HEK293 (cell line): ENCODE measurements around the gene TLE5.

Experiments
- KLF16 ChIP-seq: fragments of 450-650 bp; formaldehyde crosslinking; IDR thresholded peaks from 2 replicates; pipeline ENCODE4 v1.5.1; 2017; ENCODE audit warnings: missing biosample characterization, missing genetic modification characterization
- KLF9 ChIP-seq: fragments of 450-650 bp; formaldehyde crosslinking; IDR thresholded peaks from 2 replicates; pipeline ENCODE4 v1.5.1; 2016; ENCODE audit warnings: missing biosample characterization, missing genetic modification characterization, low read depth
- TRIM28 ChIP-seq: IDR thresholded peaks from 2 replicates; pipeline ENCODE4 v1.6.1; 2011; ENCODE audit warnings: low read length, control low read depth, borderline replicate concordance
- YY1 ChIP-seq: fragments of 450-650 bp; formaldehyde crosslinking; IDR thresholded peaks from 2 replicates; pipeline ENCODE4 v1.5.1; 2018; ENCODE audit warnings: missing biosample characterization, missing genetic modification characterization
- ZBTB1 ChIP-seq: fragments of 450-650 bp; formaldehyde crosslinking; IDR thresholded peaks from 2 replicates; pipeline ENCODE4 v1.5.1; 2016; ENCODE audit warnings: missing biosample characterization, missing genetic modification characterization
- ZBTB20 ChIP-seq: fragments of 450-650 bp; formaldehyde crosslinking; IDR thresholded peaks from 2 replicates; pipeline ENCODE4 v1.5.1; 2016; ENCODE audit warnings: missing biosample characterization, missing genetic modification characterization
- ZFP41 ChIP-seq: fragments of 450-650 bp; formaldehyde crosslinking; IDR thresholded peaks from 2 replicates; pipeline ENCODE4 v1.5.1; 2016; ENCODE audit warnings: missing biosample characterization, missing genetic modification characterization, borderline replicate concordance
- ZFP69B ChIP-seq: fragments of 450-650 bp; formaldehyde crosslinking; IDR thresholded peaks from 2 replicates; pipeline ENCODE4 v1.5.1; 2016; ENCODE audit warnings: missing biosample characterization, missing genetic modification characterization
- ZIC2 ChIP-seq: fragments of 450-650 bp; formaldehyde crosslinking; IDR thresholded peaks from 2 replicates; pipeline ENCODE4 v1.5.1; 2016; ENCODE audit warnings: missing biosample characterization, missing genetic modification characterization
- ZNF112 ChIP-seq: fragments of 450-650 bp; formaldehyde crosslinking; IDR thresholded peaks from 2 replicates; pipeline ENCODE4 v1.5.0; 2017; ENCODE audit warnings: missing biosample characterization, missing genetic modification characterization
- ZNF121 ChIP-seq: fragments of 450-650 bp; formaldehyde crosslinking; IDR thresholded peaks from 2 replicates; pipeline ENCODE4 v1.5.1; 2016; ENCODE audit warnings: missing biosample characterization, missing genetic modification characterization
- ZNF132 ChIP-seq: fragments of 450-650 bp; formaldehyde crosslinking; IDR thresholded peaks from 2 replicates; pipeline ENCODE4 v1.5.1; 2017; ENCODE audit warnings: missing biosample characterization, missing genetic modification characterization, borderline replicate concordance
- ZNF157 ChIP-seq: fragments of 450-650 bp; formaldehyde crosslinking; IDR thresholded peaks from 2 replicates; pipeline ENCODE4 v1.5.1; 2016; ENCODE audit warnings: missing biosample characterization, missing genetic modification characterization
- ZNF24 ChIP-seq: fragments of 450-650 bp; formaldehyde crosslinking; IDR thresholded peaks from 2 replicates; pipeline ENCODE4 v1.5.1; 2016; ENCODE audit warnings: missing biosample characterization, missing genetic modification characterization
- ZNF404 ChIP-seq: fragments of 450-650 bp; formaldehyde crosslinking; IDR thresholded peaks from 2 replicates; pipeline ENCODE4 v1.5.1; 2017; ENCODE audit warnings: missing biosample characterization, missing genetic modification characterization
- ZNF416 ChIP-seq: fragments of 450-650 bp; formaldehyde crosslinking; IDR thresholded peaks from 2 replicates; pipeline ENCODE4 v1.5.1; 2016; ENCODE audit warnings: missing biosample characterization, missing genetic modification characterization
- ZNF600 ChIP-seq: fragments of 450-650 bp; formaldehyde crosslinking; IDR thresholded peaks from 2 replicates; pipeline ENCODE4 v1.5.1; 2016; ENCODE audit warnings: missing biosample characterization, missing genetic modification characterization
- ZNF610 ChIP-seq: fragments of 450-650 bp; formaldehyde crosslinking; IDR thresholded peaks from 2 replicates; pipeline ENCODE4 v1.5.1; 2016; ENCODE audit warnings: missing biosample characterization, missing genetic modification characterization, borderline replicate concordance
- ZNF654 ChIP-seq: fragments of 450-650 bp; formaldehyde crosslinking; IDR thresholded peaks from 2 replicates; pipeline ENCODE4 v1.5.1; 2016; ENCODE audit warnings: low read depth, missing biosample characterization, missing genetic modification characterization
- ZNF830 ChIP-seq: fragments of 450-650 bp; IDR thresholded peaks from 2 replicates; pipeline ENCODE4 v1.5.0; 2018; ENCODE audit warnings: missing biosample characterization, missing genetic modification characterization, low read depth, mild to moderate bottlenecking, moderate library complexity
- ZNF837 ChIP-seq: fragments of 450-650 bp; formaldehyde crosslinking; IDR thresholded peaks from 2 replicates; pipeline ENCODE4 v1.5.1; 2016; ENCODE audit warnings: missing biosample characterization, missing genetic modification characterization
- TF ChIP-seq, protein P1 (sequence below): fragments of 450-650 bp; formaldehyde crosslinking; IDR thresholded peaks from 2 replicates; pipeline ENCODE4 v1.5.1; 2016; ENCODE audit warnings: missing biosample characterization, missing genetic modification characterization, borderline replicate concordance
- TF ChIP-seq, protein P2 (sequence below): fragments of 450-650 bp; formaldehyde crosslinking; IDR thresholded peaks from 2 replicates; pipeline ENCODE4 v1.5.1; 2016; ENCODE audit warnings: missing biosample characterization, missing genetic modification characterization
- TF ChIP-seq, protein P3 (sequence below): fragments of 450-650 bp; formaldehyde crosslinking; IDR thresholded peaks from 2 replicates; pipeline ENCODE4 v1.5.1; 2017; ENCODE audit warnings: missing biosample characterization, missing genetic modification characterization
- TF ChIP-seq, protein P4 (sequence below): fragments of 450-650 bp; formaldehyde crosslinking; IDR thresholded peaks from 2 replicates; pipeline ENCODE4 v1.5.1; 2016; ENCODE audit warnings: missing biosample characterization, missing genetic modification characterization
- TF ChIP-seq, protein P5 (sequence below): fragments of 450-650 bp; formaldehyde crosslinking; IDR thresholded peaks from 2 replicates; pipeline ENCODE4 v1.5.1; 2016; ENCODE audit warnings: missing biosample characterization, missing genetic modification characterization

Gene TLE5

DNA sequence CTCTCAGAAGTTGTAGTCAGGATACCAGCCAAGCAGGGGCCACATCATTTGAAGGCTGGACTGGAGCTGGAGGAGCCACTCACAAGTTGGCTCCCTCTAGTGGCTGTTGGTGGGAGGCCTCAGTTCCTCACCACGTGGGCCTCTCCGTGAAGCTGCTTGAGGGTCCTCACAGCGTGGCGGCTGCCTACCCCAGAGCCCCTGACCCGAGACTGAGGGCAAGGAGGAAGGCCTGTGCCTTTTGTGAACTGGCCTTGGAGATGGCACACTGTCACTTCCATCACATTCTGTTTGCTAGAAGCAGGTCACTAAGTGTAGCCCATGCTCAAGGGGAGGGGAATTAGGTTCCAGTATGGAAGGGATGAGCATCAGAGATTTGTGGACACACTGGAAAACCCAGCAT is 46.5 kb upstream of the TLE5 start (continued):
- TF ChIP-seq YY1 (tag by site-specific recombination) (no peak), ZNF121 (tag by site-specific recombination) (no peak), ZNF404 (tag by site-specific recombination) (no peak), ZNF132 (tag by site-specific recombination) (no peak), ZBTB20 (tag by site-specific recombination) (no peak), ZNF112 (no peak), ZNF610 (0 out of 2 replicates have a peak, but pooled peaks have one; percentile 34), ZNF837 (tag by site-specific recombination) (no peak), ZNF416 (tag by site-specific recombination) (no peak), ZNF24 (tag by site-specific recombination) (no peak), ZNF157 (tag by site-specific recombination) (no peak), TRIM28 (no peak), KLF16 (tag by site-specific recombination) (no peak), ZBTB1 (no peak), ZFP69B (tag by site-specific recombination) (no peak), ZNF830 (tag by site-specific recombination) (no peak), ZFP41 (no peak), ZNF654 (tag by site-specific recombination) (peak; percentile 30), ZNF600 (tag by site-specific recombination) (peak; percentile 53; the same call in 1 of the 2 replicates), ZIC2 (tag by site-specific recombination) (no peak), KLF9 (tag by site-specific recombination) (no peak)
- TF ChIP-seq, protein P1, sequence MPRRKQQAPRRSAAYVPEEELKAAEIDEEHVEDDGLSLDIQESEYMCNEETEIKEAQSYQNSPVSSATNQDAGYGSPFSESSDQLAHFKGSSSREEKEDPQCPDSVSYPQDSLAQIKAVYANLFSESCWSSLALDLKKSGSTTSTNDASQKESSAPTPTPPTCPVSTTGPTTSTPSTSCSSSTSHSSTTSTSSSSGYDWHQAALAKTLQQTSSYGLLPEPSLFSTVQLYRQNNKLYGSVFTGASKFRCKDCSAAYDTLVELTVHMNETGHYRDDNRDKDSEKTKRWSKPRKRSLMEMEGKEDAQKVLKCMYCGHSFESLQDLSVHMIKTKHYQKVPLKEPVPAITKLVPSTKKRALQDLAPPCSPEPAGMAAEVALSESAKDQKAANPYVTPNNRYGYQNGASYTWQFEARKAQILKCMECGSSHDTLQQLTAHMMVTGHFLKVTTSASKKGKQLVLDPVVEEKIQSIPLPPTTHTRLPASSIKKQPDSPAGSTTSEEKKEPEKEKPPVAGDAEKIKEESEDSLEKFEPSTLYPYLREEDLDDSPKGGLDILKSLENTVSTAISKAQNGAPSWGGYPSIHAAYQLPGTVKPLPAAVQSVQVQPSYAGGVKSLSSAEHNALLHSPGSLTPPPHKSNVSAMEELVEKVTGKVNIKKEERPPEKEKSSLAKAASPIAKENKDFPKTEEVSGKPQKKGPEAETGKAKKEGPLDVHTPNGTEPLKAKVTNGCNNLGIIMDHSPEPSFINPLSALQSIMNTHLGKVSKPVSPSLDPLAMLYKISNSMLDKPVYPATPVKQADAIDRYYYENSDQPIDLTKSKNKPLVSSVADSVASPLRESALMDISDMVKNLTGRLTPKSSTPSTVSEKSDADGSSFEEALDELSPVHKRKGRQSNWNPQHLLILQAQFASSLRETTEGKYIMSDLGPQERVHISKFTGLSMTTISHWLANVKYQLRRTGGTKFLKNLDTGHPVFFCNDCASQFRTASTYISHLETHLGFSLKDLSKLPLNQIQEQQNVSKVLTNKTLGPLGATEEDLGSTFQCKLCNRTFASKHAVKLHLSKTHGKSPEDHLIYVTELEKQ (tag by site-specific recombination), result no peak
- TF ChIP-seq, protein P2, sequence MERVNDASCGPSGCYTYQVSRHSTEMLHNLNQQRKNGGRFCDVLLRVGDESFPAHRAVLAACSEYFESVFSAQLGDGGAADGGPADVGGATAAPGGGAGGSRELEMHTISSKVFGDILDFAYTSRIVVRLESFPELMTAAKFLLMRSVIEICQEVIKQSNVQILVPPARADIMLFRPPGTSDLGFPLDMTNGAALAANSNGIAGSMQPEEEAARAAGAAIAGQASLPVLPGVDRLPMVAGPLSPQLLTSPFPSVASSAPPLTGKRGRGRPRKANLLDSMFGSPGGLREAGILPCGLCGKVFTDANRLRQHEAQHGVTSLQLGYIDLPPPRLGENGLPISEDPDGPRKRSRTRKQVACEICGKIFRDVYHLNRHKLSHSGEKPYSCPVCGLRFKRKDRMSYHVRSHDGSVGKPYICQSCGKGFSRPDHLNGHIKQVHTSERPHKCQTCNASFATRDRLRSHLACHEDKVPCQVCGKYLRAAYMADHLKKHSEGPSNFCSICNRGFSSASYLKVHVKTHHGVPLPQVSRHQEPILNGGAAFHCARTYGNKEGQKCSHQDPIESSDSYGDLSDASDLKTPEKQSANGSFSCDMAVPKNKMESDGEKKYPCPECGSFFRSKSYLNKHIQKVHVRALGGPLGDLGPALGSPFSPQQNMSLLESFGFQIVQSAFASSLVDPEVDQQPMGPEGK (tag by site-specific recombination), result no peak
- TF ChIP-seq, protein P3, sequence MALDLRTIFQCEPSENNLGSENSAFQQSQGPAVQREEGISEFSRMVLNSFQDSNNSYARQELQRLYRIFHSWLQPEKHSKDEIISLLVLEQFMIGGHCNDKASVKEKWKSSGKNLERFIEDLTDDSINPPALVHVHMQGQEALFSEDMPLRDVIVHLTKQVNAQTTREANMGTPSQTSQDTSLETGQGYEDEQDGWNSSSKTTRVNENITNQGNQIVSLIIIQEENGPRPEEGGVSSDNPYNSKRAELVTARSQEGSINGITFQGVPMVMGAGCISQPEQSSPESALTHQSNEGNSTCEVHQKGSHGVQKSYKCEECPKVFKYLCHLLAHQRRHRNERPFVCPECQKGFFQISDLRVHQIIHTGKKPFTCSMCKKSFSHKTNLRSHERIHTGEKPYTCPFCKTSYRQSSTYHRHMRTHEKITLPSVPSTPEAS (tag by site-specific recombination), result no peak
- TF ChIP-seq, protein P4, sequence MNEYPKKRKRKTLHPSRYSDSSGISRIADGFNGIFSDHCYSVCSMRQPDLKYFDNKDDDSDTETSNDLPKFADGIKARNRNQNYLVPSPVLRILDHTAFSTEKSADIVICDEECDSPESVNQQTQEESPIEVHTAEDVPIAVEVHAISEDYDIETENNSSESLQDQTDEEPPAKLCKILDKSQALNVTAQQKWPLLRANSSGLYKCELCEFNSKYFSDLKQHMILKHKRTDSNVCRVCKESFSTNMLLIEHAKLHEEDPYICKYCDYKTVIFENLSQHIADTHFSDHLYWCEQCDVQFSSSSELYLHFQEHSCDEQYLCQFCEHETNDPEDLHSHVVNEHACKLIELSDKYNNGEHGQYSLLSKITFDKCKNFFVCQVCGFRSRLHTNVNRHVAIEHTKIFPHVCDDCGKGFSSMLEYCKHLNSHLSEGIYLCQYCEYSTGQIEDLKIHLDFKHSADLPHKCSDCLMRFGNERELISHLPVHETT (tag by site-specific recombination), result no peak
- TF ChIP-seq, protein P5, sequence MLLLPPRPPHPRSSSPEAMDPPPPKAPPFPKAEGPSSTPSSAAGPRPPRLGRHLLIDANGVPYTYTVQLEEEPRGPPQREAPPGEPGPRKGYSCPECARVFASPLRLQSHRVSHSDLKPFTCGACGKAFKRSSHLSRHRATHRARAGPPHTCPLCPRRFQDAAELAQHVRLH (tag by site-specific recombination), result no peak
